Myocyte (in vitro differentiated cells): ENCODE data around the gene SH3TC2. TPM values are rescaled to one million over a fixed set of nuclear protein-coding genes. Genes with fewer than 3 reads are reported as not detected.

Experiments used
- DNase-seq: peaks from one replicate; pipeline ENCODE4 v3.0.0-alpha.2; 2012; ENCODE audit warnings: low read depth
- total RNA-seq: library from RNA; depleted of rRNA; stranded (reverse); fragments of >200 nt; gene quantifications from 2 replicates; pipeline ENCODE4 v1.2.3, GENCODE V29; 2014

The SH3TC2 gene
- total RNA-seq, 1 donor from 2014 or later, result 4.3 TPM

DNA sequence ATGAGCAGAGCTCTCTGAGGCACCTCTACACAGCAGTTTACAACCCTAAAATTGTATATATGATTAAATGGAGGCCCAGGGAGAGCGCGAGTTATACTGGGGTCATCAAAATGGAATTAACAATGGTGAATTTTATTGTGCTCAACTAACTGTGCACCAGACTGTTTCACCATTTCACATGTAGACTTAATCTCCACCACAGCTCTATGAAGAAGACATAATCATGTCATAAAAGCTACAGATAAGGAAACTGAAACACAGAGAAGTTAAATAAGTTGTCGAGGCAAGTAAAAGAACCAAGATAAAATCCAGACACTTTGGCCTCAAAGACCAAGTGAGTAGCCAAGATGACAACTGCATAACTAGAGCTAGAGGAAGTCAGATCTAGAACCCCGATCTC lies 1.5 kb downstream of the SH3TC2 start:
- no peak for DNase-seq

- peak; percentile 48 for DNase-seq
Measured at GRCh38 chr5:149060325-149060724, 2.5 kb downstream of the SH3TC2 start.

DNA sequence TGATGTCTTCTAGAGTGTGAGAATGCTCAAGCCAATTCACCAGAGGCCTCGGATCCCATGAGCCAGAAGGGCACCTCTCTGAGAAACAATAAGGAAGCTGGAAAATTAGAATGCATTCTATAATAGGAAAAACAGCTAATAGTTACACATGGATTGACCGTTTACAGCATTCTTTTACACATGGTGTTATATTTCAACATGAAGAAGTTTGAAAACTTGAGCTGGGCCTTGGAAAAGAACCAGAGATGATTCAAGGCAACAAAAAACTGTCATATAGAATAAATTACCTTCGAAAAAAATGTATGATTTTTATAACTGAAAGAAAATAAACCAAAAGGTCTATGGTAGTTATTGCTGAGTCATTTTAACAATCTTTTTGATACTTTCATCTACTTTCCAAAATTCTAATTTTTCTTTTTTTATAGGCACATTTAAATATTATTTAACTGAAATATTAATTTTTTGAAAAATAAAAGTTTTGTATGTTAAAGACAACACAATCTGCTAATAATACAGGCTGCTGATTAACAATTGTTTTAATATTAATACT lies 6.2 kb downstream of the SH3TC2 start:
- no peak for DNase-seq

DNA sequence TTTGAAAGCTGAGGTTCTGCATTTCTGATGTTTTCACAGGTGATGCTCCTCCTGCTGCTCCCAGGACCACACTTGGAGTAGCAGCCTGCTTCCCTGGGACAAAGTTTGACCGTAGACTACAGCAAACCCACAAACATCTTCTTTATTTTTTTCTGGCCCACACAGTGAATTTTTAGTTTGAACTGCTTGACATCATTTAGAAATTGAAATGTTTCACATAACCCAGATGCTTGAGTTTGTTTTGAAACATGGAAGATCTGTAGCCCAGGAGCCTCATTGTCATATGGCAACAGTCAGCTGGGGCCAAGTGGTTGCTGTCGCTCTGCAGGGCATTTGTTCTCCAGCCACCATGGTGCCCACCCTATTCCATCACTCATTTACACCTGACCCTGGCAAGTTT lies 8.4 kb downstream of the SH3TC2 start:
- no peak for DNase-seq

DNA sequence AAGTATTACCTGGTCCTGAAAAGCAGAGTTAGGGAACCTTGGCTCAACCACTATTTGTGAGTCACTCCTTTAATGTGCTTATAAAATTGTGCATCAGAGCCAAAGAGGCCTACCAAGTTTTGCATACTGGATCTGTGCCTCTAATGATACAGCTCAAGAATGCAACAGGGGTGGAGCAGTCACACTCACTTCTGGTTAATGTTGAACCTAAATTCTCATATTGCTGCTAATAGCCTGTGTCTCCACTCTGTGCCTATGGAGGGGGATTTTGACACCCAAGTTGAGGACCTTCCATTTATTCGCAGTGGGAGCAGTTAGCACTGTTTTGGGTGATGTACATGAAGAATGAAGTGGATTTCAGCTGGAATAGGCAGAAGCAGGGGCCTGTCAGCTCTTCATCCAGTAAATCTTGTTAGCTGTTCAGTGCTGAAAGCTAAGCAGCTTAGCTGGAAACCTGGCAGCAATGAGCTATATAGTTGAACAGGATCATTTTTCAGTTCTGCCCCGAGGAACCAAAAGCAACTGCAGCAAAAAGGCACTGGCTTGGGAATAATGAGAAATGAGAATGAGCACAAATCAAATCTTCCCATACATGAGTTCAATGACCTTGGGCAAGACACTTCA lies 9.7 kb downstream of the SH3TC2 start:
- no peak for DNase-seq

- DNase-seq, result no peak
Measured at GRCh38 chr5:149049371-149049781, 13.5 kb downstream of the SH3TC2 start.

DNA sequence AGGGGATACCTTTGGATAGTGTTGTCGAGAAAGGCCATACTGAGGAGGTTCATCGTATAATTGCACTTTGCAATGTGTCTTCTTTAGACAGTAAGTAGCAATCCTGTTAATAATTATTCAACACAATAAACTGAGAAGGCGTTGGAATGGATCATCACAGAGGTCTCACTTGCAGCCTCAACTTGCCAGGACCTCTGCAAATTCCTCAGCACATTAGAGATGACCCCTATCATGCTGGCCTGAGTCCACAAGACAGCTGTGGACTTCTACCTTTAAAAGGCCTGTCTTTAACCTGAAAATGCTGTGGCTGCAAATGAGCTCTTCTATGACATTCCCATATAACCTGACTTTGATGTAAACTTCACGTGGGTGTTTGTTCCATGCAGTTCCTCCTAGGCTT lies 14.1 kb downstream of the SH3TC2 start:
- DNase-seq, result no peak

- no peak for DNase-seq
Measured at GRCh38 chr5:149047462-149047861, 15.4 kb downstream of the SH3TC2 start.

- DNase-seq, result peak; percentile 57
Measured at GRCh38 chr5:149046196-149046829, 16.5 kb downstream of the SH3TC2 start.

GRCh38 chr5:149045089-149045460 lies 17.8 kb downstream of the SH3TC2 start:
- DNase-seq, result no peak

- DNase-seq, result no peak
Measured at GRCh38 chr5:149044453-149045088, 18.3 kb downstream of the SH3TC2 start.

- DNase-seq, result no peak
Measured at GRCh38 chr5:149043641-149044040, 19.2 kb downstream of the SH3TC2 start.

- DNase-seq, result no peak
Measured at GRCh38 chr5:149042865-149043264, 20.0 kb downstream of the SH3TC2 start.

- no peak for DNase-seq
Measured at GRCh38 chr5:149041242-149041641, 21.6 kb downstream of the SH3TC2 start.

- no peak for DNase-seq
Measured at GRCh38 chr5:149040421-149040820, 22.4 kb downstream of the SH3TC2 start.

- no peak for DNase-seq
Measured at GRCh38 chr5:149039506-149039905, 23.4 kb downstream of the SH3TC2 start.

- DNase-seq, result no peak
Measured at GRCh38 chr5:149038336-149039080, 24.4 kb downstream of the SH3TC2 start.

GRCh38 chr5:149037817-149038216 lies 25.0 kb downstream of the SH3TC2 start:
- peak; percentile 44 for DNase-seq

DNA sequence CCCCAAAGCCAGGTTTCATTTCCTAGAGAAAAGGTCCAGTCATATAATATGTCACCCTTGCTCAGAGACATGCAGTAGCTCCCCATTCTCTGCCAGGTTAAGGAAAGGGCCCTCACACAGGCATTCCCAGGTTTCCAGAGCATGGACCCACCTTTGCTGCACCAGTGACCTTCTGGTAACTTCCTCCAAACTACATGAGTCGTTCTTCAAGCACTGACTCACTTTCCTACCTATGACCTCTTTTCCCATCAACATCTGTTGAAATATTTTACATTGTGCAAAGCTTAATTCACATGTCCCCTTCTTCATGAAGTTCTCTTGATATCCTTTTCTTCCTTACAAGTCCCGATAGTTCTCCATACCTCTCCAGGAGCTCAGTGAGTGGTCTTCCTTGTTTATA lies 25.9 kb downstream of the SH3TC2 start:
- no peak for DNase-seq

DNA sequence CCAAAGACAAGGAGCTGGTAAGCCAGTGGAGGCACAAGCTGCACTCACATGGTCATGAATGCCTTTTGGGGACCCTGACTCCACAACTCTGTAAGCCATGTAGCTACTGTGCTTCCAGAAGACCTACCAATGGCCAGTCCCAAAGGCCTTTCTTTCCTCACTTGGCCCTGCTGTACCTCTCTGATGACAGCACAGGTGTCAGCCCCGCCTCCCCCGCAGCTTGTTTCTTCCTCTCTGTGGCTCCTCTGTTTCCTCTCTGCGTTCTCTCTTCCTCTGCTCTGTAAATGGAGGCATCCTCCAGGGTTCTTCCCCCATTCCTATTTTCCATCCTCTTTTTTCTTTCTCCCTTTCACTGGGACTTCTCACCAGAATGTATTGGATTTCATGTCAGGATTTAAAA lies 26.7 kb downstream of the SH3TC2 start:
- no peak for DNase-seq

GRCh38 chr5:149035372-149035790 lies 27.5 kb downstream of the SH3TC2 start:
- peak; percentile 82 for DNase-seq
